ENCODE data around the gene RIT2. TPM values are rescaled to one million over a fixed set of nuclear protein-coding genes. Genes with fewer than 3 reads are reported as not detected.
"Not testable (repeated sequence)": the region's sequence is repeated elsewhere in the genome, so short reads cannot be mapped to it uniquely, and the experiment has no call there.

RIT2 gene
- total RNA-seq, 4 donors from 2014 or later, result not detected

- Histone ChIP-seq H3K27me3 (no peaks in the 10 kb centered on the region), H3K4me1 (no peaks in the 10 kb centered on the region), H3K27ac (no peak overlapping the region), H3K9me3 (no peaks in the 10 kb centered on the region), H3K4me3 (no peak overlapping the region), H3K36me3 (no peaks in the 10 kb centered on the region)
- no peak for ATAC-seq
- TF ChIP-seq CTCF (IDR thresholded peaks at IDR 0.05), result no peak
- no peak for TF ChIP-seq POLR2AphosphoS5 (IDR thresholded peaks at IDR 0.05)
- no peak for TF ChIP-seq EP300 (IDR thresholded peaks at IDR 0.05)
- no peak for TF ChIP-seq POLR2A (IDR thresholded peaks at IDR 0.05)
- WGBS, 2 donors (ENCODE audit: low coverage in 1 of 2), result 60 to 70% methylated on average over 4 of the region's 4 CpGs
Measured at GRCh38 chr18:42813570-42813969, 301.9 kb downstream of the RIT2 start.

GRCh38 chr18:42807887-42808286 is 307.6 kb downstream of the RIT2 start:
- Histone ChIP-seq H3K27me3 (no peaks in the 10 kb centered on the region), H3K9me3 (no peaks in the 10 kb centered on the region), H3K27ac (no peak overlapping the region), H3K4me3 (no peak overlapping the region), H3K4me1 (no peaks in the 10 kb centered on the region), H3K36me3 (no peaks in the 10 kb centered on the region)
- WGBS, 2 donors (ENCODE audit: low coverage in 1 of 2), result 59 to 66% methylated on average over 3 to 4 of the region's 4 CpGs
- TF ChIP-seq EP300 (IDR thresholded peaks at IDR 0.05) (no peak), CTCF (IDR thresholded peaks at IDR 0.05) (no peak), POLR2A (IDR thresholded peaks at IDR 0.05) (no peak), POLR2AphosphoS5 (IDR thresholded peaks at IDR 0.05) (no peak)
- ATAC-seq, result no peak

- Histone ChIP-seq H3K27ac (no peak overlapping the region), H3K4me1 (no peaks in the 10 kb centered on the region), H3K9me3 (no peaks in the 10 kb centered on the region), H3K36me3 (no peaks in the 10 kb centered on the region), H3K4me3 (no peak overlapping the region), H3K27me3 (no peaks in the 10 kb centered on the region)
- no peak for ATAC-seq
- TF ChIP-seq POLR2AphosphoS5 (IDR thresholded peaks at IDR 0.05), result no peak
- no peak for TF ChIP-seq CTCF (IDR thresholded peaks at IDR 0.05)
- TF ChIP-seq POLR2A (IDR thresholded peaks at IDR 0.05), result no peak
- no peak for TF ChIP-seq EP300 (IDR thresholded peaks at IDR 0.05)
- 47 to 66% methylated on average over 2 of the region's 2 CpGs for WGBS, 2 donors (ENCODE audit: low coverage in 1 of 2)
Measured at GRCh38 chr18:42801706-42802105, 313.8 kb downstream of the RIT2 start.

- 11 to 47% methylated on average over 1 of the region's 1 CpG for WGBS, 2 donors (ENCODE audit: low coverage in 1 of 2)
- Histone ChIP-seq H3K9me3 (no peaks in the 10 kb centered on the region), H3K4me1 (no peaks in the 10 kb centered on the region), H3K36me3 (no peaks in the 10 kb centered on the region), H3K27ac (no peak overlapping the region), H3K27me3 (no peaks in the 10 kb centered on the region), H3K4me3 (no peak overlapping the region)
- no peak for ATAC-seq
- TF ChIP-seq POLR2AphosphoS5 (IDR thresholded peaks at IDR 0.05) (no peak), CTCF (IDR thresholded peaks at IDR 0.05) (no peak), POLR2A (IDR thresholded peaks at IDR 0.05) (no peak), EP300 (IDR thresholded peaks at IDR 0.05) (no peak)
Measured at GRCh38 chr18:42798606-42799170, 316.8 kb downstream of the RIT2 start.

- H3K4me3 ChIP-seq, H3K27ac ChIP-seq, ATAC-seq, H3K4me1 ChIP-seq, H3K27me3 ChIP-seq, H3K36me3 ChIP-seq, H3K9me3 ChIP-seq: not testable (repeated sequence)
- 100% methylated on average over 1 of the region's 33 CpGs; no CpG with 5 or more reads in 1 of the 2 donors for whole genome bisulfite sequencing, 2 donors (ENCODE audit: low coverage in 1 of 2)
Measured at GRCh38 chr18:42795213-42795789, 320.2 kb downstream of the RIT2 start.
